Measurements from ENCODE around the gene HAVCR2. TPM values are rescaled to one million over a fixed set of nuclear protein-coding genes. Genes with fewer than 3 reads are reported as not detected.
A peak's percentile ranks its signal among the peaks of the same experiment; 100 is the strongest.

The HAVCR2 gene
- total and polyA plus RNA-seq, 9 of the 15 experiments (the other 6 are each of a cell fraction or from before 2014, with no cell fraction given), result 0.04 to 0.11 (median 0.06) TPM; not detected in 5

DNA sequence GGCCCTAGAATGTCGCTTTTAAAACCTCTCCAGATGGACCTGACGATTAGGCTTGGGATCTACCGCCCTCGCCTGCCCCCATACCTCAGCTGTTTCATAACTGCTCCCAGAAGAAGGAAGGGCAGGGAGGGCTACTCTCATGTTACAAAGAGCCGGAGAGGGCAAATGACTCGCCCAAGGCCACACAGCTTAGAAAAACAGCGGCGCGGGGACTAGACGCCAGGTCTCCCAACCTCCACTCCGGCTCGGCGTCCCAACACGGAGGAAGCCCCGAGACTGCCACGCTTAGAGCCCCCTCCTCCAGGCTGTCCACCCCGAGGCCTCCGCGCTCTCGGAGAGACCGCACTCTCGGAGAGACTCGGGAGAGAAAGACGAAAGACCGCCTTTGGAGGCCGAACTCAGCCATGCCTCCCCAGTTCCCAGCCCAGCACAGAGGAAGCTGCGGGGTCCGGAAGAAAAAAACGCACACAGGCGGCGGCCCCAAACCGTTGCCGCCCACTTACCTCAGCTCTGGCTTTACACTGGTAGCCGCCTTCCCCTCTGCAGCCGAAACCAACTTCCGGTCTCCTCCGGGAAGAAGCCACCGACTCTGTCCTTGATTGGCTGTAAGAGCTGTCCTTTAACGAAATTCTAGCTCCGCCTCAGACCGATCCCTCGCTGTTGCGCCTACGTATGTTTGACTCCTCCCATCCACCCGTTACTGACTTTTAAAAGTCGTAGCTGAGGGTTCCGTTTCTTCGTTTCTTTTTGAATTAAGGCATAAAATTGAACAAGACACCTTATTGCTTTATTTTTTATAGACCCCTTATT, 33.7 kb upstream of the HAVCR2 start, which contains the start of gene MED7 (continued):
- TF ChIP-seq ZNF408 (CRISPR knock-in tag; IDR thresholded peaks at IDR 0.05; ENCODE audit: low read depth), result no peak
- no peak for TF ChIP-seq ZNF77 (CRISPR knock-in tag; IDR thresholded peaks at IDR 0.05)
- TF ChIP-seq CCAR2 (IDR thresholded peaks at IDR 0.05; ENCODE audit: low read depth, low read length), result no peak
- peak; percentile 64 for TF ChIP-seq KDM5B (IDR thresholded peaks at IDR 0.05; ENCODE audit: insufficient replicate concordance, low read depth, low read length)
- TF ChIP-seq EZH2 (IDR thresholded peaks at IDR 0.05; ENCODE audit: borderline replicate concordance, low read depth, low read length), result no peak
- 0 out of 4 replicates have a peak, but pooled peaks of 1 of the 2 experiments have one; percentile 2 for TF ChIP-seq RCOR1 (IDR thresholded peaks at IDR 0.05; ENCODE audit: borderline replicate concordance in 1 of 2, low read depth in 2 of 2, low read length in 2 of 2)
- TF ChIP-seq CBX2 (IDR thresholded peaks at IDR 0.05; ENCODE audit: insufficient read depth, low read length, poor library complexity, severe bottlenecking), result no peak
- TF ChIP-seq ZNF785 (CRISPR knock-in tag; IDR thresholded peaks at IDR 0.05), result no peak
- no peak for TF ChIP-seq ZNF778 (CRISPR knock-in tag; IDR thresholded peaks at IDR 0.05)
- TF ChIP-seq PYGO2 (tag; IDR thresholded peaks at IDR 0.05), result no peak
- TF ChIP-seq, protein P1, sequence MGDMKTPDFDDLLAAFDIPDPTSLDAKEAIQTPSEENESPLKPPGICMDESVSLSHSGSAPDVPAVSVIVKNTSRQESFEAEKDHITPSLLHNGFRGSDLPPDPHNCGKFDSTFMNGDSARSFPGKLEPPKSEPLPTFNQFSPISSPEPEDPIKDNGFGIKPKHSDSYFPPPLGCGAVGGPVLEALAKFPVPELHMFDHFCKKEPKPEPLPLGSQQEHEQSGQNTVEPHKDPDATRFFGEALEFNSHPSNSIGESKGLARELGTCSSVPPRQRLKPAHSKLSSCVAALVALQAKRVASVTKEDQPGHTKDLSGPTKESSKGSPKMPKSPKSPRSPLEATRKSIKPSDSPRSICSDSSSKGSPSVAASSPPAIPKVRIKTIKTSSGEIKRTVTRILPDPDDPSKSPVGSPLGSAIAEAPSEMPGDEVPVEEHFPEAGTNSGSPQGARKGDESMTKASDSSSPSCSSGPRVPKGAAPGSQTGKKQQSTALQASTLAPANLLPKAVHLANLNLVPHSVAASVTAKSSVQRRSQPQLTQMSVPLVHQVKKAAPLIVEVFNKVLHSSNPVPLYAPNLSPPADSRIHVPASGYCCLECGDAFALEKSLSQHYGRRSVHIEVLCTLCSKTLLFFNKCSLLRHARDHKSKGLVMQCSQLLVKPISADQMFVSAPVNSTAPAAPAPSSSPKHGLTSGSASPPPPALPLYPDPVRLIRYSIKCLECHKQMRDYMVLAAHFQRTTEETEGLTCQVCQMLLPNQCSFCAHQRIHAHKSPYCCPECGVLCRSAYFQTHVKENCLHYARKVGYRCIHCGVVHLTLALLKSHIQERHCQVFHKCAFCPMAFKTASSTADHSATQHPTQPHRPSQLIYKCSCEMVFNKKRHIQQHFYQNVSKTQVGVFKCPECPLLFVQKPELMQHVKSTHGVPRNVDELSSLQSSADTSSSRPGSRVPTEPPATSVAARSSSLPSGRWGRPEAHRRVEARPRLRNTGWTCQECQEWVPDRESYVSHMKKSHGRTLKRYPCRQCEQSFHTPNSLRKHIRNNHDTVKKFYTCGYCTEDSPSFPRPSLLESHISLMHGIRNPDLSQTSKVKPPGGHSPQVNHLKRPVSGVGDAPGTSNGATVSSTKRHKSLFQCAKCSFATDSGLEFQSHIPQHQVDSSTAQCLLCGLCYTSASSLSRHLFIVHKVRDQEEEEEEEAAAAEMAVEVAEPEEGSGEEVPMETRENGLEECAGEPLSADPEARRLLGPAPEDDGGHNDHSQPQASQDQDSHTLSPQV (IDR thresholded peaks at IDR 0.05), result no peak
- TF ChIP-seq RBM17 (IDR thresholded peaks at IDR 0.05; ENCODE audit: borderline replicate concordance, low read depth, low read length), result no peak
- TF ChIP-seq NFYB (IDR thresholded peaks at IDR 0.05; ENCODE audit: extremely low read depth, insufficient read length), result peak; percentile 83
- TF ChIP-seq, protein P2, sequence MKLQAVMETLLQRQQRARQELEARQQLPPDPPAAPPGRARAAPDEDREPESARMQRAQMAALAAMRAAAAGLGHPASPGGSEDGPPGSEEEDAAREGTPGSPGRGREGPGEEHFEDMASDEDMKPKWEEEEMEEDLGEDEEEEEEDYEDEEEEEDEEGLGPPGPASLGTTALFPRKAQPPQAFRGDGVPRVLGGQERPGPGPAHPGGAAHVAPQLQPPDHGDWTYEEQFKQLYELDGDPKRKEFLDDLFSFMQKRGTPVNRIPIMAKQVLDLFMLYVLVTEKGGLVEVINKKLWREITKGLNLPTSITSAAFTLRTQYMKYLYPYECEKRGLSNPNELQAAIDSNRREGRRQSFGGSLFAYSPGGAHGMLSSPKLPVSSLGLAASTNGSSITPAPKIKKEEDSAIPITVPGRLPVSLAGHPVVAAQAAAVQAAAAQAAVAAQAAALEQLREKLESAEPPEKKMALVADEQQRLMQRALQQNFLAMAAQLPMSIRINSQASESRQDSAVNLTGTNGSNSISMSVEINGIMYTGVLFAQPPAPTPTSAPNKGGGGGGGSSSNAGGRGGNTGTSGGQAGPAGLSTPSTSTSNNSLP (IDR thresholded peaks at IDR 0.05; ENCODE audit: borderline replicate concordance, low read depth, low read length), result no peak
- no peak for TF ChIP-seq NR1H2 (CRISPR knock-in tag; IDR thresholded peaks at IDR 0.05)
- no peak for TF ChIP-seq BACH1 (tag; IDR thresholded peaks at IDR 0.05)
- TF ChIP-seq, protein P3, sequence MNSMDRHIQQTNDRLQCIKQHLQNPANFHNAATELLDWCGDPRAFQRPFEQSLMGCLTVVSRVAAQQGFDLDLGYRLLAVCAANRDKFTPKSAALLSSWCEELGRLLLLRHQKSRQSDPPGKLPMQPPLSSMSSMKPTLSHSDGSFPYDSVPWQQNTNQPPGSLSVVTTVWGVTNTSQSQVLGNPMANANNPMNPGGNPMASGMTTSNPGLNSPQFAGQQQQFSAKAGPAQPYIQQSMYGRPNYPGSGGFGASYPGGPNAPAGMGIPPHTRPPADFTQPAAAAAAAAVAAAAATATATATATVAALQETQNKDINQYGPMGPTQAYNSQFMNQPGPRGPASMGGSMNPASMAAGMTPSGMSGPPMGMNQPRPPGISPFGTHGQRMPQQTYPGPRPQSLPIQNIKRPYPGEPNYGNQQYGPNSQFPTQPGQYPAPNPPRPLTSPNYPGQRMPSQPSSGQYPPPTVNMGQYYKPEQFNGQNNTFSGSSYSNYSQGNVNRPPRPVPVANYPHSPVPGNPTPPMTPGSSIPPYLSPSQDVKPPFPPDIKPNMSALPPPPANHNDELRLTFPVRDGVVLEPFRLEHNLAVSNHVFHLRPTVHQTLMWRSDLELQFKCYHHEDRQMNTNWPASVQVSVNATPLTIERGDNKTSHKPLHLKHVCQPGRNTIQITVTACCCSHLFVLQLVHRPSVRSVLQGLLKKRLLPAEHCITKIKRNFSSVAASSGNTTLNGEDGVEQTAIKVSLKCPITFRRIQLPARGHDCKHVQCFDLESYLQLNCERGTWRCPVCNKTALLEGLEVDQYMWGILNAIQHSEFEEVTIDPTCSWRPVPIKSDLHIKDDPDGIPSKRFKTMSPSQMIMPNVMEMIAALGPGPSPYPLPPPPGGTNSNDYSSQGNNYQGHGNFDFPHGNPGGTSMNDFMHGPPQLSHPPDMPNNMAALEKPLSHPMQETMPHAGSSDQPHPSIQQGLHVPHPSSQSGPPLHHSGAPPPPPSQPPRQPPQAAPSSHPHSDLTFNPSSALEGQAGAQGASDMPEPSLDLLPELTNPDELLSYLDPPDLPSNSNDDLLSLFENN (IDR thresholded peaks at IDR 0.05; ENCODE audit: low read depth in 2 of 2, low read length in 2 of 2), result no peak

Data from K562 (cell line).